Body of pancreas (tissue), 4 donors: Measurements from ENCODE around the gene AUTS2. TPM values are rescaled to one million over a fixed set of nuclear protein-coding genes. Genes with fewer than 3 reads are reported as not detected.
"Not testable (repeated sequence)": the region's sequence is repeated elsewhere in the genome, so short reads cannot be mapped to it uniquely, and the experiment has no call there.

Source experiments
- ATAC-seq: fragments of 150-250 bp; one replicate; pipeline ENCODE4 v1.9.1; 2016
- DNase-seq, 4 donors: peaks; one replicate each; pipeline ENCODE4 v3.0.0-alpha.2; 2019
- H3K27ac ChIP-seq, 4 donors: fragments of 200-600 bp; sonication (generic); 1 replicate in 3 of 4; 2 replicates in 1 of 4; pipeline versions ENCODE4 v1.5.1 to v1.6.1; 2016 to 2019; ENCODE audit warnings: mild to moderate bottlenecking in 1 of 4, mixed read lengths in 1 of 4, moderate library complexity in 1 of 4
- H3K27me3 ChIP-seq, 2 donors: fragments of 200-600 bp; sonication (generic); one replicate each; pipeline ENCODE4 v1.6.0; 2016; ENCODE audit warnings: mild to moderate bottlenecking in 1 of 2
- H3K36me3 ChIP-seq, 2 donors: fragments of 200-600 bp; sonication (generic); replicated peaks in 1 of 2; 2 replicates each; pipeline ENCODE4 v1.5.1; 2016; ENCODE audit warnings: low read depth in 2 of 2; ENCODE audit not compliant: insufficient read depth in 1 of 2
- H3K4me1 ChIP-seq: fragments of 200-600 bp; sonication (generic); one replicate; pipeline ENCODE4 v1.6.0; 2016
- H3K4me3 ChIP-seq, 2 donors: fragments of 200-600 bp; sonication (generic); 1 replicate in 1 of 2; 2 replicates in 1 of 2; pipeline ENCODE4 v1.5.1; 2016 to 2019
- H3K9me3 ChIP-seq, 3 donors: fragments of 200-600 bp; sonication (generic); 1 replicate in 2 of 3; 2 replicates in 1 of 3; pipeline ENCODE4 v1.5.1; 2016
- CTCF ChIP-seq, 7 experiments: fragments of 450-650 bp in 4 of 7; fragments of 200-600 bp in 3 of 7; sonication (generic) in 3 of 7; IDR thresholded peaks; one replicate each; pipeline ENCODE4 v1.5.1; 2016 to 2019; ENCODE audit warnings: antibody characterized with exemption in 7 of 7
- POLR2A ChIP-seq, 3 donors: fragments of 450-650 bp; IDR thresholded peaks; one replicate each; pipeline ENCODE4 v1.6.1; 2016; ENCODE audit warnings: antibody characterized with exemption in 3 of 3, mild to moderate bottlenecking in 2 of 3
- WGBS, 2 donors: methylation state at CpG; one replicate each; pipeline ENCODE4 v1.1.5; 2017; 5-methylcytosine and 5-hydroxymethylcytosine counted together
- intact Hi-C: fragments of 100-400 bp; cut with DNase I; formaldehyde crosslinking; loops from one replicate; pipeline ENCODE4 v1.15.1; 2023
- total RNA-seq, 2 donors: library from RNA; depleted of rRNA; stranded (reverse); fragments of >200 nt; gene quantifications; one replicate each; pipeline ENCODE4 v1.1.0, GENCODE V29; 2016

AUTS2 gene
- total RNA-seq, 2 donors from 2014 or later, result 11.7 to 18.5 TPM

GRCh38 chr7:70728872-70729552 lies 1130.7 kb downstream of the AUTS2 start:
- ATAC-seq, result no peak
- 64 to 67% methylated on average over 13 of the region's 13 CpGs for WGBS, 2 donors

GRCh38 chr7:70729553-70730157 lies 1131.4 kb downstream of the AUTS2 start:
- DNase-seq, H3K9me3 ChIP-seq, H3K36me3 ChIP-seq, ATAC-seq, intact Hi-C loops, H3K4me3 ChIP-seq, H3K27me3 ChIP-seq, H3K27ac ChIP-seq, H3K4me1 ChIP-seq: not testable (repeated sequence)
- 92 to 96% methylated on average over 9 to 13 of the region's 13 CpGs for WGBS, 2 donors

More at GRCh38 chr7:70728872-70729552, 1130.7 kb downstream of the AUTS2 start:
- Histone ChIP-seq H3K27ac (no peak overlapping the region), H3K27me3 (no peaks in the 10 kb centered on the region), H3K4me1 (no peaks in the 10 kb centered on the region), H3K36me3 (no peaks in the 10 kb centered on the region), H3K4me3 (no peak overlapping the region), H3K9me3 (no peaks in the 10 kb centered on the region)
- DNase-seq, result no peak
- TF ChIP-seq POLR2A (IDR thresholded peaks at IDR 0.05) (no peak), CTCF (IDR thresholded peaks at IDR 0.05) (no peak)
- intact Hi-C loops, result no loop called here

DNA sequence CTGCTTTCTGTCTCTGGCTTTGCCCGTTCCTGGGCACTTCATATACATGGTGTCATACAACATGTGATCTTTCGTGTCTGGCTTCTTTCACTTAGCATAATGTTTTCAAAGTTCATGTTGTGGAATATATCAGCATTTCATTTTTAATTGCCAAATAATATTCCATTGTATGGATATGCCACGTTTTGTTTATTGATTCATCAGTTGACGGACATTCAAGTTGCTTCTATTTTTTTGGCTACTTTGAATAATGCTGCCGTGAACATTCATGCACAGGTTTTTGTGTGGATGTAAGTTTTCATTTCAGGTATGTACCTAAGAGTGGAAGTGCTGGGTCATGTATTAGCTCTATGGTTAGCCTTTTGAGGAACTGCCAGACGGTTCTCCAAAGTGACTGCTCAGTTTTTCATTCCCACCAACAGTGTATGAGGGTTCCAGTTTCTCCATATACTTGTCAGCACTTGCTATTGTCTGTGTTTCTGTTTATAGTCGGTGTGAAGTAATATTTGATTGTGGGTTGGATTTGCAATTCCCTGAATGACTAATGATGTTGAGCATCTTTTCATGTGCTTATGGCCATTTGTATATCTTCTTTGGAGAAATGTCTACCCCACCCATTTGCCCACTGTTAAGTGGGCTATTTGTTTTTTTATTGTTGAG lies 1132.3 kb downstream of the AUTS2 start:
- DNase-seq (no peak), ATAC-seq (no peak)
- Histone ChIP-seq H3K9me3 (no peaks in the 10 kb centered on the region), H3K27me3 (no peaks in the 10 kb centered on the region), H3K27ac (no peak overlapping the region), H3K4me3 (no peak overlapping the region), H3K4me1 (no peaks in the 10 kb centered on the region), H3K36me3 (no peaks in the 10 kb centered on the region)
- TF ChIP-seq CTCF (IDR thresholded peaks at IDR 0.05) (no peak), POLR2A (IDR thresholded peaks at IDR 0.05) (no peak)
- 83% methylated on average over 7 of the region's 7 CpGs for WGBS, 2 donors
- intact Hi-C loops, result no loop called here

GRCh38 chr7:70733090-70733489 lies 1134.8 kb downstream of the AUTS2 start:
- TF ChIP-seq POLR2A (IDR thresholded peaks at IDR 0.05) (no peak), CTCF (IDR thresholded peaks at IDR 0.05) (no peak)
- Histone ChIP-seq H3K9me3 (no peaks in the 10 kb centered on the region), H3K27ac (no peak overlapping the region), H3K4me1 (peaks cover 7% of the 10 kb centered on the region), H3K36me3 (no peaks in the 10 kb centered on the region), H3K27me3 (no peaks in the 10 kb centered on the region), H3K4me3 (no peak overlapping the region)
- intact Hi-C loops, result no loop called here
- WGBS, 2 donors, result 80 to 87% methylated on average over 2 of the region's 2 CpGs
- DNase-seq (no peak), ATAC-seq (no peak)

GRCh38 chr7:70734411-70734810 lies 1136.1 kb downstream of the AUTS2 start:
- TF ChIP-seq CTCF (IDR thresholded peaks at IDR 0.05) (no peak), POLR2A (IDR thresholded peaks at IDR 0.05) (no peak)
- no peak for ATAC-seq
- no peaks in the 10 kb centered on the region for H3K9me3 ChIP-seq
- 77 to 86% methylated on average over 2 of the region's 2 CpGs for WGBS, 2 donors
- DNase-seq, result no peak
- no peak overlapping the region for H3K27ac ChIP-seq
- no peaks in the 10 kb centered on the region for H3K36me3 ChIP-seq
- intact Hi-C loops, result no loop called here
- H3K4me3 ChIP-seq, result no peak overlapping the region
- peaks cover 7% of the 10 kb centered on the region for H3K4me1 ChIP-seq
- no peaks in the 10 kb centered on the region for H3K27me3 ChIP-seq
